HG03064 (cell line): Measurements from ENCODE around the gene IL10RB.
"Not testable (repeated sequence)": the region's sequence is repeated elsewhere in the genome, so short reads cannot be mapped to it uniquely, and the experiment has no call there.

Source experiments
- ATAC-seq: cut with Tn5 transposase; IDR thresholded peaks from one replicate; pipeline ENCODE4 v1.9.1; 2021; ENCODE audit warnings: low read depth; ENCODE audit not compliant: unreplicated experiment

Gene IL10RB

DNA sequence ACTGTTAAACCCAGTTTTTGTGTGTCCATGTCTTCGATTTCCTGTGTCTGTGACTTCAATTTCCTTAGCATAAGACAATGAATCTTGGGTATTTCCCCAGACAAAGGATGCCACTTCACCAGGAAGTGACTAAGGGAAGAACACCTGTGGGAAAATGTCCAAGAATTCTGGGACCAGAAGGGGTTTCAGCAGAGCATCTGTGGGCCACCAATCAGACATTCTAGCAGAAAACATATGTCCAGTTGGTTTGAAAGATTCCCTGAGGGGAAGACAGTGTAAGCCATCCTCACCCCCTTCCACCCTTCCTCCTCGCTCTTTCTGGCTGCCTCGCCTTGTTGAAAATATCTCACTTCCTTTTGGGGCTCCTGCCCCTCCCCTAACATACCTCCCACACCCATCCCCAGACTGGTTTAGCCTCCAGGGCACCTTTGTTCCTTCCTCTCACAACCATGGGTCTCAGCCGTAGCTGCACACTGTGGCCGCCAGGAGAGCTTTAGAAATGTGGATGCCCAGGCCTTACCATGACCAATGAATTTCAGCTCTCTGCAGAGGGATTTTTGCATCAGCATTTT lies 33.1 kb downstream of the IL10RB start:
- peak; percentile 80 for ATAC-seq

DNA sequence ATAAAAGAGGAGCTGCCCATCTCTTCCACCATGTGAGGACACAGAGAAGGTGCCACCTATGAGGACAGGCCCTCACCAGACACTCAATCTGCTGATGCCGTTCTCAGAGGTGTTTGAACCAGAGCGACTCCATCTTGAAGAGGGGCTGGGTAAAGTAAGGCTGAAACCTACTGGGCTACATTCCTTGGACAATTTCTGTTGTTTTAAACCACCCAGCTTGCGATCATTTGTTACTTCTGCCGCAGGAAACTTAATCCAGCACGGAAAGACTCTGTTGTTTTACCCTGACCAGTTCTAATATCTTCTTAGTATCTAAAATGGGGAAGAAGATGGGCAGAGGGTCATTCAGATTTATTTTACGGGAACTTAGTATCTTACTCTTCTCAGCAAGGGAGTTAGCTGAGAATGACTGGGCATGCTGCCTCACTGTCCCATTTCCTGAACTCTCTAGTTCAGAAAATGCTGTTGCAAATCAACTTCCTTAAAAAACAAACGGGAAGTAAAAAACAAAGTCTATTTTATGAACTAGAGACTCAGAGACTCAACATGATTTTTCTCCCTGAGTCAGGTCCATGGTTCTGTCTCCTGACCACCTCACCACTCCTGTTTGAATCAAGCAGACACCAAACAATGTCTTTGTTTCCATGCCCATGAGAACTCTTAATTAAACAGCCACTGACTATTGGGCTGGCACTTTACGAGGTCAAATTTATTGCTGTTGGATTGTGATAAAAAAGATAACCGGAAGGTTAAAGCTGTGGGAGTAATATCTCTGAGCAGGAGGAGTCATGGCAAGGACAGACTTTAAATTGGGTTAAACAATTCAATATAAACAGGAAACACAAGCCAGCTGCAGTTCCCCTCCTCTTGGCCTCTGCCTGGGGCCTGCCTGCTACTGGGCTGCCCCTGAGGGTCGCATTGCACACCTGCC lies 34.8 kb downstream of the IL10RB start:
- ATAC-seq = no peak

DNA sequence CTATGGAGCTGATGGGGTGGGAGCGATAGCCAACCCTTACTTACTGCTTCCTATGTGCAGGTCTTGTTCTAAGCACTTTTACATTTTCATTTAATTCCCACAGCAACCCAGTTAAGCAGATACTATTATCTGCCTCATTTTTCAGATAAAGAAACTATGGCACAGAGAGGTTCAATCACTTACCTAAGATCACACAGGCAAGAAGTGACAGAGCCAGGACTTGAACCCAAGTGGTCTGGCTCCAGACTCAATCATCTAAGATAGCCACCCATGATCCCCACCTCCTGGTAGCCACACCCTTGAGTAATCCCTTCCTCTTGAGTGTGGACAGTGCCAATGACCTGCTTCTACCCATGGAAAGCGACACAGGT lies 35.5 kb downstream of the IL10RB start:
- ATAC-seq = no peak

DNA sequence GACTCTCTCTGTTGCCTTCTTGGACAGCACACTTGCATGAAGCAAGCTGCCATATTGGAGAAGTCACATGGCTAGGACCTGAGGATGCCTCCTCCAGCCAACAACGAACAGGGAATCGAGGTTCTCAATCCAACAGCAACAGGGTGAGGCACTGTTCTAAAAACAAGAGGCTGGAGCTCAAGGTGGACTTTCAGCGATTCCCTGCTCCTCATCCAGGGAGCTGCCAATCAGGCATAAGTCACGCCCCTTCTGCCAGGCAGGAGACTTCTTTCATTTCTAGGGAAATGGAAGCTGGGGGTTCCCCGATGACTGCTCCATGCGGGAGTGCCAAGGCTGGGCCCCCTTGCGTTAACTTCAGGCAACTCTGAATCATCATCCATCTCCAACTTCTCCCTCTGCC lies 35.9 kb downstream of the IL10RB start:
- ATAC-seq = no peak

DNA sequence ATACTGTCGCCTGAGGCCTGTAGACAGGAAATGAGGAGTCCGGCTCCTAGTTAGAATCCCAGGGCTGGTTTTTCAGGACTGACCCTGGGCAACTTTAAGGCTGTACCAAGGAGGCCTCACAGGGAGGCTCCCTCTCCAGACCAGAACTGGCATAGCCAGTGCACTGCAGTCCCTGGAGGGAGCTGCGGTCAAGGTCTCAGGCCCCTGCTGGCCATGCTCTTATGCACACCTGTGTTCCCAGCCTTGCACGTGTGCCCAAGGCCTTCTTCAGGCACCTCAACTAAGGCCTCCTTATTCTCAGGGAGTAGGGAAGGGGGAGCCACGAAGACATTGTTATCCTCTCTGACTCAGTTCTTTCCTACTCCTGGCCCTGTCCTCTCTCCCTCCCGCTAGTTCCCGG lies 36.6 kb downstream of the IL10RB start:
- ATAC-seq = no peak

DNA sequence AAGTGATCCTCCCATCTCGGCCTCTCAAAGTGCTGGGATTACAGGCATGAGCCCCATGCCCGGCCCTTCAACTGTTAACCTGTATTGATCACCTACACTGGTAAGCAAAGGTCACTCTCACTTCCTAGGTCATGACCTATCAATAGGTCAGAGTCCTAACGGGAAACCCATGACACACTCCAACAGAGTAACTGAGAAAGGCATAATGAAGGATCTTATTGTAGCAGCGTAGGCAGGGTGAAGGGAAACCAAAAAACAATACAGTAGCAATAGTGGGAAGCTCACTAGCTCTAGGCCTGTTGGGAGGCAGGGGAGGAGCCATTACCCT lies 39.1 kb downstream of the IL10RB start:
- no peak for ATAC-seq

DNA sequence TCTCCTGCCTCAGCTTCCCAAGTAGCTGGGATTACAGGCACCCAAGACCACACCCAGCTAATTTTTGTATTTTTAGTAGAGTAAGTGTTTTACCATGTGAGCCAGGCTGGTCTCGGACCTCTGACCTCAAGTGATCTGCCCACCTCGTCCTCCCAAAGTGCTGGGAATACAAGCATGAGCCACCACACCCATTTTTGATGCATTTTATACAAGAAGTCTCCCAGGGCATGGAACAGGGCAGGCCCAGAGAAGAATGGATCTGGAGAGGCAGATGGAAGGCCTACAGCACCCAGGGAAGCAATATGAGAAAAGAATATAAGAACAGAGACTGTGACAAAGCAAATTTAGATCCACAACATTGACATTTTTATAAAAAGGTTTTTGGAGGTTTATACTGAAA lies 39.8 kb downstream of the IL10RB start:
- no peak for ATAC-seq

DNA sequence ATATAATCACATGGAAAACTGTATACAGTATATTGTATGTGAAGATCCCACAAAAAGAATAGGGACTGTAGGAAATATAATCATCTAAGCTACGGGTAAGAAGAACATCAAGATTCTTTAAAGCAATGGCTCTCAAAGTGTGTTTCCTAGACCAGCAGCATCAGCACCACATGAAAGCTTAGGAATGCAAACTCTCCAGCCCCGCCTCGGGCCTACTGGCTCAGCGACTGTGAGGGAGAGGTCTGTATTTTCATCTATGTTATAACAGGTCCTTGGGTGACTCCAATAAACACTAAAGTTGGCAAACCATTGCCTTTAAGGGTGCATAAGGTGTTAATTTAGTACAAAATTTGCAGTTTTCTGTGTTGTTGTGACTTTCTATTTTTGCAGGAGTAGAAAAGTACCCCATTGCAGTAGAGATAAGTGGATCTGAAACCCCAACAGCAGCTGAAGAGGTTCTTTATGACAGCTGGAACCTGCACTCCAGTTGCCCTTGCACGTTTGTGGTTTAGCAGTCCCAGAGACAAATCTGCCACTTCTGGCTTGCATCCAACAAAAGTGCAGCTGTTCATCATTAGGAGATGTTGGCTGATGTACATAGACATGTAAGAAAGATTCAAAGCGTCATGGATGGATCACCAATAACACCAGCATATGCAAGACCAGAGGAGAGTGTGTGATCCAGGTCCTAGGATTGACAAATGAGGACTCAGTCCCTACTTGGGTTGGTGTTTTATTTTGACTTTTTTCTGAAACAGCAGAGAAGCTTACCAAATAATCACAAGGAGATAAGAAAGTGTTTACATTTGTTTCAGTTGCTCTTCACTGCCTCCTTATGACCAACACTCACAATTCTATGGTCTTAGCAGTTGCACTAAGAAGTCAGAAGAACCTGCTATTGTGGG lies 42.7 kb downstream of the IL10RB start:
- peak; percentile 87 for ATAC-seq

DNA sequence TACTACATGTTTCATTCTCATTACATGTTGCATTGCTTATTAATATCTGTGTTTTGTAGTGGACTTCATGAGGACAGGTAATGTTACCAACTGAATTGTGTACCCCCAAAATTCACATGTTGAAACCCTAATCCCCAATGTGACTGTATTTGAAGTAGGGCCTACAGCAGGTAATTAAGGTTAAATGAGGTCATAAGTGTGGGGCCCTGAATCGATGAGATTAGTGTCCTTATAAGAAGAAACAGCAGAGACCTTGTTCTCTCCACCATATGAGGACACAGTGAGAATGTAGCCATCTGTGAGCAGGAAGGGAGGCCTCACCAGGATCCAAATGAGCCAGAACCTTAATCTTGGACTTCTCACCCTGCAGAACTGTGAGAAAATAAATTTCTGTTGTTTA lies 43.6 kb downstream of the IL10RB start:
- ATAC-seq = no peak

DNA sequence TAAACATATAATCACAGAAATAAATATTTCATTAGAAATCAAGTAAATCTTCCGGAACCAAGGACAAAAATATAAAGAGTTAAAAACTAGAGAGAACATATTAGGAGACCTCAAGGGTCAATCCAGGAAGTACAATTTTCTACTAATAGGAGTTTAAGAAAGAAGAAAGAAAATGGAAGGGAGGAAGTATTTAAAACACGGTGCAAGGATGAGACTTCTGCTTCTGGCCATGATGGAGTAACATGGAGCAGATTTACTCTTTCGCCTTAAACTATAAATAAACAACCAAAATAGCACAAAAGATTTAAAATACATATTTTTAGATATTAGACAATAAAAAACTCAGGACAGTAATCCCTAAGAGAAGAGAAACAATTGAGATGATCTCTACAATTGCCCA lies 46.0 kb downstream of the IL10RB start:
- ATAC-seq = no peak

DNA sequence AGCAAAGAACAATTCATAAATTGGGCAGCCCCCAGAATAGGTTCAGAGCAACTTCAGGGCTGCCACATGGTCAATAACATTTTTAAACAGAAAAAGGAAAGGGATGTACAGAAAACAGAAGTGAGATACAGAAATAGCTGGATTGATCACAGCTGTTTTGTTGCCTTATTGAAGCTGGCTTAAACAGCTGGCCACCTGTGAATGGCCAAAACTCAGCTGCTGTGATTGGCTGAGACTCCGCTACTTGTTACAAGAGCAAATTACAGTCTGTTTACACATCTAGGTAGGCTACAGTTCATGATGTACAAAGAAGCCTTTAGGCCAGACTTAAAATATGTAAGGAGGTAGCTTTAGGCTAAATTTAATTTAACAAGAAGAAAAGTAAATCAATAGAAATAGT lies 47.0 kb downstream of the IL10RB start:
- no peak for ATAC-seq

DNA sequence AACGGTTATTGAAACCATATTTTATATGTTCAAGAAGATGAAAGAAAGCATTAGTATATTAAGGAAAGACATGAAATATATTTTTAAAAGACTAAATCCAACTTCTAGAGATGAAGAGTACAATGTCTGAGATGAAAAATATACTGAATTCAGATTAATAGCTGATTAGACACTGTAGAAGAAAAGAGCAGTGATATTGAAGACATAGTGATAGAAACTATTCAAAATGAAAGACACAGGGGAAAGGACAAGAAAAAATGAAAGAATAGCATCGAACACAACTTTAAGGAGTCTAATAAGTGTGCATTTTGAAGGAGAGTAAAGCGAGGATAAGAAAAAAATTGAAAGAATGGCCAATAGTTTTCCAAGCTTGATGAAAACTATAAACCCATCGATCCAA lies 47.4 kb downstream of the IL10RB start:
- ATAC-seq = no peak

DNA sequence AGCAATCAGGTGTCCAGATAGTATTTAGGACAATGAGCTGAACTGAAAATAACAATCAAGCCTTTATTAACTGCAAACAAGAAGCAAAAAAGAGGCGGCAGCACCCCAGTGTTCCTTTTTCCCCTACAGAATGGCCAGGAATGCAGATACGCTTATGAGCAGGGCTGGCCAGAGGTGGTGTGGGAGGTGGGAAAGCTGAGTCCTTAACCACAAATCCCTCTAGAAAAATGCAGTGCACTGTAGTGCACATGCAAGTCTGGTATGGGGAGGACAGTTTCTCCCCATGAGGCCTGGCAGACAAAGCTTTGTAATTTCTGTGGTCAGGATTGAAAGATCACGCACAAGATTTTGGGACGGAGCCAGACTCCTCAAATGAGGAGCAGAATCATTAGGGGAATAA lies 47.9 kb downstream of the IL10RB start:
- ATAC-seq = no peak

DNA sequence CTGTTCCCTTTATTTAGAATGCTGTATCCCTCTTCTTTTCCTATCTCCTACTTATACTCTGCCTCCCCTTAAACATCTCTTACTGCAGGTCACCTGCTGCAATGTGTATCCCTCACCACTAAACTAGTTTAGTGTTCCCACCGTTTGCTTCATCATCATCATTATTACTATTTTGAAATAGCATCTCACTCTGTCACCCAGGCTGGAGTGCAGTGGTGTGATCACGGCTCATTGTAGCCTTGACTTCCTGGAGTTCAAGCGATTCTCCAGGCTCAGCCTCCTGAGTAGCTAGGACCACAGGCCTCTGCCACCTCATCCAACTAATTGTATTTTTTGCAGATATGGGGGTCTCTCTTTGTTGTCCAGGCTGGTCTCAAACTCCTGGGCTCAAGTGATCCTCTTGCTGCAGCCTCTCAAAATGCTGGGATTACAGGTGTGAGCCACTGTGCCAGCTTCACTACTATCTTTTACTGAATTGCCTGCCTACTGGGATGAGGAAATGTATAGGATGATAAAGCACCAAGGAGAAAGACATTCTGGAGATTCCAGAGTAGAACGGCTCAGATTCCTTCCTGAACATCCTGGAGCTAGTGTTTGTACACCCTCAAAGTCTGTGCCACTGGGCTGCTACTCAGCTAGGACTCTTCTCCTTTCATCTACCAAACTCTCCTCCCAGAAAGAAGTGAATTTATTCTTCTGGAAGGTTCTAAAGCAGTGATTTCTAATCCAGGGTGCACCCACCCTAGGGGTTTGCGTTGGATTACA lies 50.0 kb downstream of the IL10RB start:
- no peak for ATAC-seq

DNA sequence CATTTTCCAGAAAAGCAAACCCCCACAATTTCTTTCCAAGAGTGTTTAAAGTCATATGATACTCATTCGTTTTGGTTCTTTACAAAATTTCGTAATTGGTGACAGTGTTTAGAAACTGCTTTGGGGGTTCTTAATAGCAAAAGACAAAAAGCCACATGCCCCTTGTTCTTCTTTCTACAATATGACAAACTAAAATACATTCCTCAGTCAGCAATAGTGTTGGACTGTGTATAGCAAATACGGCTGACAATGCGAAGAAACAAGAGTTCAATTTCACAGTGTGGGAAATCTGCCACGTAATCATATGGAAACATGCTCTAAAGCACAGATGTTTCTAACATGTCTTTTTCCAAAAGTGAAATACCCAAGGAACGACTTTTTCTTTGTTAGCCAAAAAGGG lies 51.0 kb downstream of the IL10RB start:
- ATAC-seq = no peak

DNA sequence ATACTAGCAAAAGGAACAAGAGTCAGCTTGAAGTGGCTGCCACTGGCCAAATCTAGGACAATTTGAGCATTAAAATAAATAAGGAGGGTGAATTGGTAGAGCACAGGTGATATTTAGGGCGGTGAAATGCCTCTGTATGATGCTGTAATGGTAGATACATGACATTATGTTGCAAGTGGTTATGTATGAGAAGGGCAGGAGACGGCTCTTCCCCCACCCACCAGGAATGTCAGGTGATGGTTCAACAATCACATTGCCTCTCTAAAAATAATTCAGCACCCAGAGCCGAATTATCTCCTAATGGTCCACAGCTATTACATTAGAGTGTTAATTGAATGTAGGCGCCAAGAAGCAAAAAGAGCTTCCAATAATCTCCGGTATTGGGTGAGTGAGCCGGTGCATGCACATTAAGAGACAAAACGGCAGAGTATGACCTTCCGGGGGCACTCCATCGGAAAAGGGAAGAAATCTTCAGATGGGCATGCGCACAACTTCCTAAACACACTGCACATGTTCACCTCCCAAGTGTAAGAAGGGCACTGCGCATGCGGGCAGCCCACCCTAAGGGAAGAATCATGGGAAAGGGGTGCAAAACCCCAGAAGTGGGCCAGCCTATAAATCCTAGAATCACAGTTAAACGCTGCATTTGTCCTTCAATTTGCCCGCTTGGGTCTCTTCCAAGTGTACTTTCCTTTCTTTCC lies 51.8 kb downstream of the IL10RB start:
- ATAC-seq = no peak

DNA sequence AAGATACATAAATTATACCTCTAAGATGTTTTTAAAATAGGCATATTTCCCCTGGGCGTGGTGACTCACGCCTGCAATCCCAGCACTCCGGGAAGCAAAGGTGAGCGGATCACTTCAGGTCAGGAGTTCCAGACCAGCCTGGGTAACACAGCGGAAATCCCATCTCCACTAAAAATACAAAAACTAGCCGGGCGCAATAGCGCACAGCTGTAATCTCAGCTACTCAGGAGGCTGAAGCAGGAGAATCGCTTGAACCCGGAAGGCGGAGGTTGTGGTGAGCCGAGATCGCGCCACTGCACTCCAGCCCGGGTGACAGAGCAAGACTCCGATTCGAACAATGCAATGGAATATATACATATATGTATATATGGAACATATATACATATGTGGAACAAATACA lies 54.8 kb downstream of the IL10RB start:
- not testable (repeated sequence) for ATAC-seq

DNA sequence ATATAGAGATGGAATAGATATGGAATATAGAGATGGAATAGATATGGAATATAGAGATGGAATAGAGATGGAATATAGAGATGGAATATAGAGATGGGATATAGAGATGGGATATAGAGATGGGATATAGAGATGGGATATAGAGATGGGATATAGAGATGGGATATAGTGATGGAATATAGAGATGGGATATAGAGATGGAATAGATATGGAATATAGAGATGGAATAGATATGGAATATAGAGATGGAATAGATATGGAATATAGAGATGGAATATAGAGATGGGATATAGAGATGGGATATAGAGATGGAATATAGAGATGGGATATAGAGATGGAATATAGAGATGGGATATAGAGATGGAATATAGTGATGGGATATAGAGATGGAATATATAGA lies 57.4 kb downstream of the IL10RB start:
- not testable (repeated sequence) for ATAC-seq

DNA sequence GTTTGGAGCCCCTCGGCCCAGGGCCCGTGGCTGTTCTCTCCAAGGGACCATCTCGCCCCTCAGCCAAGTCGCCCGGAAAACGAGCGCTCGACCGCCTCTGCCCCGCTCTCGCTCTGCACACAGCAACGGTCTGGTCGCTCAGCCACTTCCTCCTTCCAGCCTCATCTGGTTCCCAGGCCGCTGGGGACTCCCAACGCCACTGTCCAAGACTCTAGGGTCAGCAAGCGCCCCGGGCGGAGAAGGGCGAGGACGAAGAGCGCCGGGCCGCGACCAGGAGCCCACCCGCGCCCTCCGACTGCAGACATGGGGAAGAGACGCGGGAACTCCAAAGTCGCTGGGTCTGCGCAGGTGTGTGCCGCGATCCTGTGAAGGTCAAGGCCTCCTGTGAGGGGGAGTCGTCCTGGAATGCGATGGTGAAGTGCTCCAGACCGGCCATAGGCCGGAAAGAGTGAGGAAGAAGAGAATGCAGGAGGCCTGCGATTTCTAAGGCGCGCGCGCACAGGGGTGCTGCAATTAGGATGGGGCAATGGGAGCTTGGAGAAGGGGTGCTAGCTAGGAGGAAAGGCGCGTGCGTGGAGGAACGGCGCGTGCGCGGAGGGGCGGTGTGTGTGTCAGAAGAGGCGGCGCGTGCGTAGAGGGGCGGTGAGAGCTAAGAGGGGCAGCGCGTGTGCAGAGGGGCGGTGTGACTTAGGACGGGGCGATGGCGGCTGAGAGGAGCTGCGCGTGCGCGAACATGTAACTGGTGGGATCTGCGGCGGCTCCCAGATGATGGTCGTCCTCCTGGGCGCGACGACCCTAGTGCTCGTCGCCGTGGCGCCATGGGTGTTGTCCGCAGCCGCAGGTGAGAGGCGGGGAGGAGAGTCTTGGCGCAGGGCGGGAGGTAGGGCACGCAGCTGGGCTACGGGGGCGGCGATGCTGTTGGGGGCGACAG lies 58.4 kb downstream of the IL10RB start, which contains the start of gene IFNAR1:
Gene IFNAR1 (plus strand): TSS at position 680 of the 931 bp plus-strand sequence. CDS start 86 bp downstream, at position 766.
- ATAC-seq = peak; percentile 91
